ENCODE data around the gene SFSWAP. TPM values are rescaled to one million over a fixed set of nuclear protein-coding genes. Genes with fewer than 3 reads are reported as not detected.

SFSWAP gene
- total and polyA plus RNA-seq, 4 donors: 6.1 to 21.6 (median 10.1) TPM

- no peak overlapping the region for H3K27ac ChIP-seq (ENCODE audit: low read depth in 1 of 2, low read length in 2 of 2)
- H3K36me3 ChIP-seq (ENCODE audit: control insufficient read depth in 4 of 4, insufficient read depth in 3 of 4, low read depth in 1 of 4, low read length in 3 of 4): no peaks in the 10 kb centered on the region
- DNase-seq (ENCODE audit: low spot score): no peak
- peaks cover 0 to 2% (median 0%) of the 10 kb centered on the region in 4 donors for H3K27me3 ChIP-seq (ENCODE audit: control insufficient read depth in 4 of 4, insufficient read depth in 4 of 4, low read length in 3 of 4)
- no peak overlapping the region for H3K4me3 ChIP-seq (ENCODE audit: low read depth in 1 of 3, low read length in 3 of 3)
- no peak overlapping the region for H3K9ac ChIP-seq (ENCODE audit: low read depth in 1 of 2, low read length in 2 of 2)
- no peaks in the 10 kb centered on the region for H3K4me1 ChIP-seq (ENCODE audit: control insufficient read depth in 4 of 4, insufficient read depth in 4 of 4, low read length in 3 of 4)
- TF ChIP-seq RAD21 (IDR thresholded peaks at IDR 0.05): no peak
- no peak for TF ChIP-seq YY1 (IDR thresholded peaks at IDR 0.05)
- TF ChIP-seq JUND (IDR thresholded peaks at IDR 0.05): no peak
- no peak for TF ChIP-seq GABPA (IDR thresholded peaks at IDR 0.05 in 1 of 2, conservative IDR thresholded peaks at IDR 0.05 in 1 of 2)
- no peak for TF ChIP-seq SP1 (IDR thresholded peaks at IDR 0.05)
- no peak for TF ChIP-seq HNF4A (conservative IDR thresholded peaks at IDR 0.05)
- WGBS: 68% methylated on average over 26 of the region's 26 CpGs
- peaks cover 0 to 2% (median 0%) of the 10 kb centered on the region in 4 donors for H3K9me3 ChIP-seq (ENCODE audit: control insufficient read depth in 4 of 4, low read length in 3 of 4)
Measured at GRCh38 chr12:131684015-131684725, 26.7 kb upstream of the SFSWAP start.

GRCh38 chr12:131687346-131688125, 23.4 kb upstream of the SFSWAP start:
- peaks cover 0 to 4% (median 2%) of the 10 kb centered on the region in 4 donors for H3K27me3 ChIP-seq (ENCODE audit: control insufficient read depth in 4 of 4, insufficient read depth in 4 of 4, low read length in 3 of 4)
- DNase-seq (ENCODE audit: low spot score): no peak

More at GRCh38 chr12:131687346-131688125, 23.4 kb upstream of the SFSWAP start:
- TF ChIP-seq GABPA (IDR thresholded peaks at IDR 0.05 in 1 of 2, conservative IDR thresholded peaks at IDR 0.05 in 1 of 2): no peak
- no peak for TF ChIP-seq REST (IDR thresholded peaks at IDR 0.05)
- no peak for TF ChIP-seq HNF4G (IDR thresholded peaks at IDR 0.05)
- no peak for TF ChIP-seq HNF4A (conservative IDR thresholded peaks at IDR 0.05)
- no peak for TF ChIP-seq NR2F2 (IDR thresholded peaks at IDR 0.05)
- TF ChIP-seq ZBTB33 (IDR thresholded peaks at IDR 0.05): no peak
- TF ChIP-seq FOXA2 (IDR thresholded peaks at IDR 0.05): no peak
- no peak for TF ChIP-seq RAD21 (IDR thresholded peaks at IDR 0.05)
- TF ChIP-seq JUND (IDR thresholded peaks at IDR 0.05): no peak
- TF ChIP-seq YY1 (IDR thresholded peaks at IDR 0.05): no peak
- TF ChIP-seq EGR1 (IDR thresholded peaks at IDR 0.05; ENCODE audit: low read depth in 2 of 2): no peak
- TF ChIP-seq RXRA (IDR thresholded peaks at IDR 0.05): no peak
- no peak for TF ChIP-seq SP1 (IDR thresholded peaks at IDR 0.05)
- TF ChIP-seq CTCF (IDR thresholded peaks at IDR 0.05; ENCODE audit: low read depth, low read length, missing input control): no peak
- no peak for TF ChIP-seq MAX (IDR thresholded peaks at IDR 0.05)
- WGBS: 80% methylated on average over 15 of the region's 15 CpGs
- no peak overlapping the region for H3K9ac ChIP-seq (ENCODE audit: low read depth in 1 of 2, low read length in 2 of 2)
- H3K27ac ChIP-seq (ENCODE audit: low read depth in 1 of 2, low read length in 2 of 2): no peak overlapping the region
- no peaks in the 10 kb centered on the region for H3K36me3 ChIP-seq (ENCODE audit: control insufficient read depth in 4 of 4, insufficient read depth in 3 of 4, low read depth in 1 of 4, low read length in 3 of 4)
- H3K4me3 ChIP-seq (ENCODE audit: low read depth in 1 of 3, low read length in 3 of 3): no peak overlapping the region
- no peaks in the 10 kb centered on the region for H3K4me1 ChIP-seq (ENCODE audit: control insufficient read depth in 4 of 4, insufficient read depth in 4 of 4, low read length in 3 of 4)
- peaks cover 0 to 2% (median 0%) of the 10 kb centered on the region in 4 donors for H3K9me3 ChIP-seq (ENCODE audit: control insufficient read depth in 4 of 4, low read length in 3 of 4)
